ENCODE data around the gene BAZ2A. TPM values are rescaled to one million over a fixed set of nuclear protein-coding genes. Genes with fewer than 3 reads are reported as not detected.

The BAZ2A gene
- total RNA-seq, 1 experiment from 2014 or later, result 126 TPM

DNA sequence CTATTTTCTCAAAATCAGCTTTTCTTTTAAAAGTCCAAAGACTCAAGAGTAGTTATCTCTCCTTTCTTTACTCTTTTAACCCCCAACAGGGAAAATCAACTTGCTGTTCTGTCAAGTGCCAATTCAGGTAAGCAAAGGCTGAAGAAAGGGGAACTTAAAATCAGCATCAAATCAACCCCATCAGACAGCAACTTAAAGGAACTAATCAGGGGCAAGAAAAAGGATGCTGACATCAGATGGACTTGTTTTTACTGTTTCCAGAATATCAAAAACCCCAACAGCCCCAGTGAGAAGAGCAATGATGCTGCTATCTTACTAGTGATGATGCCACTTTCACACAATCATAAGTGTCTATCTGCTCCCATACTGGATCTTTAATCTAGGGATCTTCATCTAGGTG, 3.4 kb downstream of the BAZ2A start:
- POLR2A ChIA-PET (ENCODE audit: low non-redundant PET), result no interaction called here
- H3K9me3 ChIP-seq (ENCODE audit: low read depth, low read length, poor library complexity, severe bottlenecking), result no peaks in the 10 kb centered on the region
- CTCF ChIA-PET, result no interaction called here
- H3K27me3 ChIP-seq (replicated peaks; ENCODE audit: insufficient read depth, low read depth, low read length, poor library complexity), result no peaks in the 10 kb centered on the region
- H3K4me3 ChIP-seq (ENCODE audit: low read depth, low read length, poor library complexity, severe bottlenecking), result no peak overlapping the region
- DNase-seq (ENCODE audit: low spot score), result no peak
- TF ChIP-seq, protein P1, sequence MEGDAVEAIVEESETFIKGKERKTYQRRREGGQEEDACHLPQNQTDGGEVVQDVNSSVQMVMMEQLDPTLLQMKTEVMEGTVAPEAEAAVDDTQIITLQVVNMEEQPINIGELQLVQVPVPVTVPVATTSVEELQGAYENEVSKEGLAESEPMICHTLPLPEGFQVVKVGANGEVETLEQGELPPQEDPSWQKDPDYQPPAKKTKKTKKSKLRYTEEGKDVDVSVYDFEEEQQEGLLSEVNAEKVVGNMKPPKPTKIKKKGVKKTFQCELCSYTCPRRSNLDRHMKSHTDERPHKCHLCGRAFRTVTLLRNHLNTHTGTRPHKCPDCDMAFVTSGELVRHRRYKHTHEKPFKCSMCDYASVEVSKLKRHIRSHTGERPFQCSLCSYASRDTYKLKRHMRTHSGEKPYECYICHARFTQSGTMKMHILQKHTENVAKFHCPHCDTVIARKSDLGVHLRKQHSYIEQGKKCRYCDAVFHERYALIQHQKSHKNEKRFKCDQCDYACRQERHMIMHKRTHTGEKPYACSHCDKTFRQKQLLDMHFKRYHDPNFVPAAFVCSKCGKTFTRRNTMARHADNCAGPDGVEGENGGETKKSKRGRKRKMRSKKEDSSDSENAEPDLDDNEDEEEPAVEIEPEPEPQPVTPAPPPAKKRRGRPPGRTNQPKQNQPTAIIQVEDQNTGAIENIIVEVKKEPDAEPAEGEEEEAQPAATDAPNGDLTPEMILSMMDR (conservative IDR thresholded peaks at IDR 0.05; ENCODE audit: low read depth, low read length), result no peak
- no peak for TF ChIP-seq EZH2 (IDR thresholded peaks at IDR 0.05; ENCODE audit: borderline replicate concordance, low read depth, low read length, poor library complexity, severe bottlenecking)
- no TSS peak for BruUV-seq (replicated peaks)
- peaks cover 14% of the 10 kb centered on the region for H3K36me3 ChIP-seq (ENCODE audit: insufficient read depth, low read length, poor library complexity, severe bottlenecking)
- peaks cover 21% of the 10 kb centered on the region for H3K4me1 ChIP-seq (ENCODE audit: insufficient read depth, low read length, poor library complexity, severe bottlenecking)
- intact Hi-C loops (cut with micrococcal nuclease; ENCODE audit: unreplicated experiment), result no loop called here
- no peak overlapping the region for H3K27ac ChIP-seq (ENCODE audit: low read depth, low read length, poor library complexity, severe bottlenecking)

DNA sequence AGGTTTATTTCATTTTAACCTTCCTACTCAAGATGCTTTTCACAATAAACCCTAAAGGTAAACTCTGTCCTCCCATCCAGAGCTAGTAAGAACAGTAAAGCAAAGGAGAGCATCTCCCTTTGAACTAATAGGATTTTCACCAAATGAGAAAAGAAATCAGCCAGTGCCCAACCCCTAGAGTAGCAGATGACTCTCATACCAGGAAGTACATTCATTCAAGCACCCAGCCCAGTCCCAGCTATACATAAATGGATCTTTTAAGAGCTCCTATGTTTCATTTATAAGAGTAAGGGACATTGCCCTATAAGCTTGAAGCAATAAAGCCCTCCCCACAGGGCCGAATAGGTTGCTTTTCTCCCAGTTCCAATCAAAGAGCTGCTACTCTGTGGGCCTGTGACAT, 7.6 kb downstream of the BAZ2A start:
- DNase-seq (ENCODE audit: low spot score), result no peak
- Histone ChIP-seq H3K9me3 (ENCODE audit: low read depth, low read length, poor library complexity, severe bottlenecking) (no peaks in the 10 kb centered on the region), H3K27me3 (replicated peaks; ENCODE audit: insufficient read depth, low read depth, low read length, poor library complexity) (no peaks in the 10 kb centered on the region), H3K27ac (ENCODE audit: low read depth, low read length, poor library complexity, severe bottlenecking) (no peak overlapping the region), H3K4me3 (ENCODE audit: low read depth, low read length, poor library complexity, severe bottlenecking) (no peak overlapping the region), H3K4me1 (ENCODE audit: insufficient read depth, low read length, poor library complexity, severe bottlenecking) (no peaks in the 10 kb centered on the region), H3K36me3 (ENCODE audit: insufficient read depth, low read length, poor library complexity, severe bottlenecking) (peaks cover 33% of the 10 kb centered on the region)
- ChIA-PET CTCF (no interaction called here), POLR2A (ENCODE audit: low non-redundant PET) (no interaction called here)
- intact Hi-C loops (cut with micrococcal nuclease; ENCODE audit: unreplicated experiment), result no loop called here
- BruUV-seq (replicated peaks), result no TSS peak
- no peak for TF ChIP-seq EZH2 (IDR thresholded peaks at IDR 0.05; ENCODE audit: borderline replicate concordance, low read depth, low read length, poor library complexity, severe bottlenecking)
- TF ChIP-seq, protein P1 (conservative IDR thresholded peaks at IDR 0.05; ENCODE audit: low read depth, low read length), result no peak

DNA sequence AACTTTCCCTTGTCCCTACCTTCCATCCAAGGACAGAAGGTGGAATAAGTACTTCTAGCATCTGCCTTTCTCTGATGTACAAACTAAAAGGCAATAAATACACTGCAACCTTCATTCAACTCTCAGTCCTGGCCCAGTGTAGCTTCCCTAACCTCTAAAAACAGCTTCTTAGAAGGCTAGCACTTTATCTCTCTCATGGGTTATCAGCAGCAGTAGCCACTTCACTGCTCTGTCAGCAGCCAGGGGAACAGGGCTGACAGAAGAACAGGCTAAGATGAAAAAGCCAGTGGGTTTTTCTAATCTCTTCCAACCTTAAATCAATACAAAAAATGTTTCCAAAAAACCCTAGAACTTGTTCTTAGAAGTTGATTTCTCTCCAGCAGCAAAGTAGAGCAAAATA, 13.2 kb downstream of the BAZ2A start:
- ChIA-PET POLR2A (ENCODE audit: low non-redundant PET) (no interaction called here), CTCF (no interaction called here)
- no peak for TF ChIP-seq EZH2 (IDR thresholded peaks at IDR 0.05; ENCODE audit: borderline replicate concordance, low read depth, low read length, poor library complexity, severe bottlenecking)
- TF ChIP-seq, protein P1 (conservative IDR thresholded peaks at IDR 0.05; ENCODE audit: low read depth, low read length), result no peak
- H3K27ac ChIP-seq (ENCODE audit: low read depth, low read length, poor library complexity, severe bottlenecking), result no peak overlapping the region
- no peak overlapping the region for H3K4me3 ChIP-seq (ENCODE audit: low read depth, low read length, poor library complexity, severe bottlenecking)
- H3K36me3 ChIP-seq (ENCODE audit: insufficient read depth, low read length, poor library complexity, severe bottlenecking), result peaks cover 75% of the 10 kb centered on the region
- H3K4me1 ChIP-seq (ENCODE audit: insufficient read depth, low read length, poor library complexity, severe bottlenecking), result no peaks in the 10 kb centered on the region
- DNase-seq (ENCODE audit: low spot score), result no peak
- BruUV-seq (replicated peaks), result no TSS peak
- intact Hi-C loops (cut with micrococcal nuclease; ENCODE audit: unreplicated experiment), result no loop called here
- H3K27me3 ChIP-seq (replicated peaks; ENCODE audit: insufficient read depth, low read depth, low read length, poor library complexity), result no peaks in the 10 kb centered on the region
- H3K9me3 ChIP-seq (ENCODE audit: low read depth, low read length, poor library complexity, severe bottlenecking), result no peaks in the 10 kb centered on the region

All from A673 (cell line).